Activated naive CD4-positive, alpha-beta T cell treated with anti-CD3 and anti-CD28 coated beads, Interleukin-2, amount 10 ng/mL, durations not matched to agents 7 days and 5 days (primary cell): ENCODE results near the gene TFDP2.
"Not testable (repeated sequence)": the region's sequence is repeated elsewhere in the genome, so short reads cannot be mapped to it uniquely, and the experiment has no call there.

Experiments used
- CTCF ChIA-PET: fragments of 350-600 bp; sonication (Branson Sonifier 250); formaldehyde crosslinking; loops from one replicate; lab custom pipeline; 2021; ENCODE audit warnings: antibody characterized with exemption; lab: Charles Lee
- DNase-seq: peaks from one replicate; pipeline ENCODE4 v3.0.0-alpha.2; 2020
- H3K27ac Mint-ChIP-seq: one replicate; pipeline ENCODE4 v1.8.0; 2021; ENCODE audit warnings: mild to moderate bottlenecking, moderate library complexity, mixed read lengths
- H3K27me3 Mint-ChIP-seq: one replicate; pipeline ENCODE4 v1.8.0; 2021; ENCODE audit warnings: mild to moderate bottlenecking, mixed read lengths
- H3K36me3 Mint-ChIP-seq: one replicate; pipeline ENCODE4 v1.8.0; 2021; ENCODE audit warnings: mixed read lengths
- H3K4me1 Mint-ChIP-seq: one replicate; pipeline ENCODE4 v1.8.0; 2021; ENCODE audit warnings: mixed read lengths
- H3K4me3 Mint-ChIP-seq: one replicate; pipeline ENCODE4 v1.8.0; 2021; ENCODE audit warnings: mild to moderate bottlenecking, moderate library complexity, mixed read lengths
- H3K9me3 Mint-ChIP-seq: one replicate; pipeline ENCODE4 v1.8.0; 2021; ENCODE audit warnings: mixed read lengths

The TFDP2 gene

GRCh38 chr3:142148044-142148791 lies 1.1 kb downstream of the TFDP2 start:
- peaks cover 24% of the 10 kb centered on the region for H3K4me1 Mint-ChIP-seq
- H3K36me3 Mint-ChIP-seq, result no peaks in the 10 kb centered on the region
- no peaks in the 10 kb centered on the region for H3K9me3 Mint-ChIP-seq
- CTCF ChIA-PET, result interaction anchor here (1.0 to 1.1 kb wide), 2 partner anchors 22 to 132 kb away, joined by 3 to 4 read pairs; no protein-coding TSS in a partner anchor
- no peak for DNase-seq
- H3K27me3 Mint-ChIP-seq, result peaks cover 12% of the 10 kb centered on the region
- peak overlapping the region; percentile 84 for H3K4me3 Mint-ChIP-seq
- peak overlapping the region; percentile 79 for H3K27ac Mint-ChIP-seq

- CTCF ChIA-PET, DNase-seq, H3K27ac Mint-ChIP-seq, H3K4me3 Mint-ChIP-seq, H3K9me3 Mint-ChIP-seq, H3K27me3 Mint-ChIP-seq, H3K36me3 Mint-ChIP-seq: not testable (repeated sequence)
- peaks cover 20% of the 10 kb centered on the region for H3K4me1 Mint-ChIP-seq
Observed at GRCh38 chr3:142144587-142144986, 4.8 kb downstream of the TFDP2 start.

DNA sequence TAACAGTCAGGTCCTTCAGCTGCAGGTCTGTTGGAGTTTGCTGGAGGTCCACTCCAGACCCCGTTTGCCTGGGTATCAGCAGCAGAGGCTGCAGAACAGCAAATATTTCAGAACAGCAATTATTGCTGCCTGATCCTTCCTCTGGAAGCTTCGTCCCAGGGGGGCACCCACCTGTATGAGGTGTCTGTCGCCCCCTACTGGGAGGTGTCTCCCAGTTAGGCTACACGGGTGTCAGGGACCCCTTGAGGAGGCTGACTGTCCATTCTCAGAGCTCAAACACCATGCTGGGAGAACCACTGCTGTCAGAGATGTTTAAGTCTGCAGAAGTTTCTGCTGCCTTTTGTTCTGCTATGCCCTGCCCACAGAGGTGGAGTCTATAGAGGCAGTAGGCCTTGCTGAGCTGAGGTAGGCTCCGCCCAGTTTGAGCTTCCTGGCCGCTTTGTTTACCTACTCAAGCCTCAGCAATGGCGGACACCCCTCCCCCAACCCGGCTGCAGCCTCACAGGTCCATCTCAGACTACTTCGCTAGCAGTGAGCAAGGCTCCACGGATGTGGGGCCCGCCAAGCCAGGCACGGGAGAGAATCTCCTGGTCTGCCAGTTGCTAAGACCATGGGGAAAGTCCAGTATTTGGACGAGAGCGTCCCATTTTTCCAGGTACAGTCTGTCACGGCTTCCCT lies 8.6 kb downstream of the TFDP2 start:
- DNase-seq, H3K4me3 Mint-ChIP-seq, H3K36me3 Mint-ChIP-seq, H3K27ac Mint-ChIP-seq, H3K27me3 Mint-ChIP-seq, H3K9me3 Mint-ChIP-seq, H3K4me1 Mint-ChIP-seq: not testable (repeated sequence)
- CTCF ChIA-PET, result interaction anchor here (0.6 to 1.1 kb wide), 3 partner anchors 12 to 274 kb away, joined by 3 to 5 read pairs (median 3); no protein-coding TSS in a partner anchor

DNA sequence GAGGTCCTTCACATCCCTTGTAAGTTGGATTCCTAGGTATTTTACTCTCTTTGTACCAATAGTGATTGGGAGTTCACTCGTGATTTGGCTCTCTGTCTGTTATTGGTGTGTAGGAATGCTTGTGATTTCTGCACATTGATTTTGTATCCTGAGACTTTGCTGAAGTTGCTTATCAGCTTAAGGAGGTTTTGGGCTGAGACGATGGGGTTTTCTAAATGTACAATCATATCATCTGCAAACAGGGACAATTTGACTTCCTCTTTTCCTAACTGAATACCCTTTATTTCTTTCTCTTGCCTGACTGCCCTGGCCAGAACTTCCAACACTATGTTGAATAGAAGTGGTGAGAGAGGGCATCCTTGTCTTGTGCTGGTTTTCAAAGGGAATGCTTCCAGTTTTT lies 12.3 kb downstream of the TFDP2 start:
- H3K27ac Mint-ChIP-seq, CTCF ChIA-PET, H3K36me3 Mint-ChIP-seq, H3K9me3 Mint-ChIP-seq, DNase-seq, H3K4me1 Mint-ChIP-seq, H3K4me3 Mint-ChIP-seq, H3K27me3 Mint-ChIP-seq: not testable (repeated sequence)

GRCh38 chr3:142134799-142135325 lies 14.5 kb downstream of the TFDP2 start:
- Mint-ChIP-seq H3K36me3 (peaks cover 2% of the 10 kb centered on the region), H3K27ac (no peak overlapping the region), H3K27me3 (no peaks in the 10 kb centered on the region), H3K4me3 (no peak overlapping the region), H3K9me3 (no peaks in the 10 kb centered on the region), H3K4me1 (no peaks in the 10 kb centered on the region)
- CTCF ChIA-PET, result no interaction called here
- DNase-seq, result no peak

- CTCF ChIA-PET, result interaction anchor here (0.6 to 6.6 kb wide), 2 partner anchors 43 to 151 kb away, joined by 5 to 40 read pairs; no protein-coding TSS in a partner anchor
Observed at GRCh38 chr3:142129516-142130171, 19.7 kb downstream of the TFDP2 start.

GRCh38 chr3:142127941-142128658 lies 21.2 kb downstream of the TFDP2 start:
- H3K27ac Mint-ChIP-seq, result no peak overlapping the region
- H3K27me3 Mint-ChIP-seq, result no peaks in the 10 kb centered on the region
- DNase-seq, result no peak
- H3K4me3 Mint-ChIP-seq, result no peak overlapping the region
- H3K4me1 Mint-ChIP-seq, result no peaks in the 10 kb centered on the region
- H3K9me3 Mint-ChIP-seq, result no peaks in the 10 kb centered on the region
- CTCF ChIA-PET, result interaction anchor here (0.6 to 6.6 kb wide), 3 partner anchors 12 to 153 kb away, joined by 3 to 40 read pairs (median 5); no protein-coding TSS in a partner anchor
- peaks cover 1% of the 10 kb centered on the region for H3K36me3 Mint-ChIP-seq

More at GRCh38 chr3:142129516-142130171, 19.7 kb downstream of the TFDP2 start:
- no peak overlapping the region for H3K27ac Mint-ChIP-seq
- DNase-seq, result no peak
- H3K9me3 Mint-ChIP-seq, result no peaks in the 10 kb centered on the region
- H3K27me3 Mint-ChIP-seq, result no peaks in the 10 kb centered on the region
- no peak overlapping the region for H3K4me3 Mint-ChIP-seq
- H3K36me3 Mint-ChIP-seq, result peaks cover 1% of the 10 kb centered on the region
- no peaks in the 10 kb centered on the region for H3K4me1 Mint-ChIP-seq

DNA sequence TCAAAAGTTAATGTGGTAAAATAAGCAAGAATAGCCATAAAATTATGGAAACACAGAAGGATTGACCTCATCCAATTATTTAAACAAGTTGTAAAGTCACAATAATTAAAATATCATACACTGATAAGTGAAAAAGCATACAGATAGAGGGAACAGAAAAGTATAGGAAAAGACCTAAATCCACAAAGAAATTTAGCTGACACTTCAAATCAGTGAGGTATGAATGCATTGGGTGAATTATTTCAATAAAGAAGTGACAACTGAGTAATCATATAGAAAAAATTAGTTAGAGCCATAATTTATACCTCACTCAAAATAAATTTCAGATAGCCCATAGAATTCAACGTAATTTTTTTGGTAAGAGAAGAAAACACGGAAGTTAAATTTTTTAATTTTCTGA lies 25.1 kb downstream of the TFDP2 start:
- CTCF ChIA-PET, result interaction anchor here (1.3 to 6.6 kb wide), 3 partner anchors 56 to 157 kb away, joined by 3 to 40 read pairs (median 11); no protein-coding TSS in a partner anchor
- no peak for DNase-seq
- Mint-ChIP-seq H3K27me3 (no peaks in the 10 kb centered on the region), H3K4me1 (no peaks in the 10 kb centered on the region), H3K9me3 (no peaks in the 10 kb centered on the region), H3K36me3 (peaks cover 1% of the 10 kb centered on the region), H3K4me3 (no peak overlapping the region), H3K27ac (no peak overlapping the region)

- no peaks in the 10 kb centered on the region for H3K4me1 Mint-ChIP-seq
- peaks cover 5% of the 10 kb centered on the region for H3K27me3 Mint-ChIP-seq
- no peaks in the 10 kb centered on the region for H3K36me3 Mint-ChIP-seq
- H3K27ac Mint-ChIP-seq, result no peak overlapping the region
- H3K9me3 Mint-ChIP-seq, result no peaks in the 10 kb centered on the region
- H3K4me3 Mint-ChIP-seq, result no peak overlapping the region
- DNase-seq, result no peak
- CTCF ChIA-PET, result no interaction called here
Observed at GRCh38 chr3:142120707-142121106, 28.6 kb downstream of the TFDP2 start.

DNA sequence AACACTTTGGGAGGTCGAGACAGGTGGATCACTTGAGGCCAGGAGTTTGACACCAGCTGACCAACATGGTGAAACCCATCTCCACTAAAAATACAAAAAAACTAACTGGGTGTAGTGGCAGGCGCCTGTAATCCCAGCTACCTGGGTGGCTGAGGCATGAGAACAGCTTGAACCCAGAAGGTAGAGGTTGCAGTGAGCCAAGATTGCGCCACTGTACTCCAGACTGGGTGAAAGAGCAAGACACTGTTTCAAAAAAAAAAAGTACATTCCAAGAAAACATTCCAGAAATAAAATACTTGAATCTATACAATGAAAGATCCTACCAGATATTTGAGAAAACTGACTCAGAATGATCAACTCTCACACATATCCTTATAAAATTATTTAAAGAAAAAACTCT lies 30.4 kb downstream of the TFDP2 start:
- no peaks in the 10 kb centered on the region for H3K36me3 Mint-ChIP-seq
- H3K27ac Mint-ChIP-seq, result no peak overlapping the region
- no peaks in the 10 kb centered on the region for H3K4me1 Mint-ChIP-seq
- no peak for DNase-seq
- peaks cover 5% of the 10 kb centered on the region for H3K27me3 Mint-ChIP-seq
- no peaks in the 10 kb centered on the region for H3K9me3 Mint-ChIP-seq
- H3K4me3 Mint-ChIP-seq, result no peak overlapping the region
- CTCF ChIA-PET, result no interaction called here

GRCh38 chr3:142117056-142117851 lies 32.1 kb downstream of the TFDP2 start:
- Mint-ChIP-seq H3K4me3 (no peak overlapping the region), H3K36me3 (no peaks in the 10 kb centered on the region), H3K27me3 (peaks cover 5% of the 10 kb centered on the region), H3K9me3 (no peaks in the 10 kb centered on the region), H3K27ac (no peak overlapping the region), H3K4me1 (no peaks in the 10 kb centered on the region)
- CTCF ChIA-PET, result interaction anchor here (0.6 kb wide), 1 partner anchor 136 kb away, joined by 3 read pairs; no protein-coding TSS in a partner anchor
- DNase-seq, result no peak

DNA sequence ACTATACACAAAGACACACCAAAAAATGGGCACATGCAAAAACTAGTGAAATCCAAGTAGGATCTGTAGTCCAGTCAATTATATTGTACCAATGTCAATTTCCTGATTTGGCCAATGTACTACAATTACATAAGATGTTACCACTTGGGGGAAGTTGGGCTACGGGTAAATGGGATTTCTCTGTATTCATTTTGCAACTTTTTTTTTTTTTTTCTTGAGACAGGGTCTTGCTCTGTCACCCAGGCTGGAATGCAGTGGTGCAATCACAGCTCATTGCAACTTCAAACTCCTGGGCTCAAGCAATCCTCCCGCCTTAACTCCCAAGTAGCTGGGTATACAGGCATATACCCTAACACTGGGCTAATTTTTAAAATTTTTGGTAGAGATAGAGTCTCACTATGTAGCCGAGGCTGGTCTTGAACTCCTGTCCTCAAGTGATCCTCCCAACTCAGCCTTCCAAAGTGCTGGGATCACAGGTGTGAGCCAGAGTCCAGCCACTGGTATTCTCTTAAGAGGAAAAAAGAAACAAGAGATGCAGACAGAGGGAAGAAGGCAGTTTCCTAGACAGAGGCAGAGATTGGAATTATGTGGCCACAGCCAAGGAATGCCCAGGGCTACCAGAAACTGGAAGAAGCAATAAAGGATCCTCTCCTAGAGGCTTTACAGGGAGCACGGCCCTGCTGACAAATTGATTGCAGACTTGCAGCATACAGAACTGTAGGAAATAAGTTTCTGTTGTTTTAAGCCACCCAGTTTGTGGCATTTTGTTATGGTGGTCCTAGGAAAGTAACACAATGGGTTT lies 33.3 kb downstream of the TFDP2 start:
- Mint-ChIP-seq H3K27me3 (peaks cover 5% of the 10 kb centered on the region), H3K4me1 (no peaks in the 10 kb centered on the region), H3K36me3 (no peaks in the 10 kb centered on the region), H3K9me3 (no peaks in the 10 kb centered on the region), H3K4me3 (no peak overlapping the region), H3K27ac (no peak overlapping the region)
- CTCF ChIA-PET, result no interaction called here
- no peak for DNase-seq
